SK-N-SH (cell line): ENCODE results near the gene EXOC3L1. TPM values are rescaled to one million over a fixed set of nuclear protein-coding genes. Genes with fewer than 3 reads are reported as not detected.

Source experiments
- CTCF ChIA-PET: fragments of 300-600, 350-600 bp; formaldehyde crosslinking; extraction: SDS; loops from one replicate; lab custom pipeline; 2021; lab: Yijun Ruan, JAX
- POLR2A ChIA-PET: fragments of 350-600 bp; sonication (Branson Sonifier 250); formaldehyde crosslinking; extraction: SDS; loops from one replicate; lab custom pipeline; 2020; ENCODE audit warnings: antibody characterized with exemption, inconsistent platforms; lab: Yijun Ruan, JAX
- DNase-seq: peaks from one replicate; pipeline ENCODE4 v3.0.0; 2012
- H2AFZ ChIP-seq: fragments of 200-600 bp; sonication (generic); 2 replicates; pipeline ENCODE4 v1.8.1; 2016; ENCODE audit warnings: antibody characterized with exemption, mild to moderate bottlenecking, low read depth
- H3F3A ChIP-seq: fragments of 200-600 bp; sonication (generic); replicated peaks from 2 replicates; pipeline ENCODE3; 2016; ENCODE audit warnings: antibody characterized with exemption, mild to moderate bottlenecking; ENCODE audit not compliant: insufficient read depth
- H3K27ac ChIP-seq, 2 experiments: fragments of 200-500 bp in 1 of 2; fragments of 200-600 bp in 1 of 2; sonication (Bioruptor generic) in 1 of 2; sonication (generic), shearing (Covaris generic) in 1 of 2; 2 replicates each; pipeline versions ENCODE4 v1.5.1 to v1.6.1; 2014 to 2016; ENCODE audit warnings: low read depth in 2 of 2, inconsistent platforms in 1 of 2, low read length in 1 of 2, mild to moderate bottlenecking in 1 of 2, mixed read lengths in 1 of 2
- H3K27me3 ChIP-seq: fragments of 200-600 bp; sonication (generic), shearing (Covaris generic); 2 replicates; pipeline ENCODE4 v1.6.1; 2016; ENCODE audit warnings: mixed run types; ENCODE audit not compliant: insufficient read depth
- H3K36me3 ChIP-seq, 2 experiments: fragments of 200-500 bp in 1 of 2; fragments of 200-600 bp in 1 of 2; sonication (Bioruptor generic) in 1 of 2; sonication (generic) in 1 of 2; replicated peaks in 1 of 2; 2 replicates each; pipeline versions ENCODE3 to v1.5.1; 2014 to 2016; ENCODE audit warnings: low read length in 1 of 2, mild to moderate bottlenecking in 1 of 2; ENCODE audit not compliant: insufficient read depth in 2 of 2, control insufficient read depth in 1 of 2
- H3K4me1 ChIP-seq, 2 experiments: fragments of 200-500 bp in 1 of 2; fragments of 200-600 bp in 1 of 2; sonication (Bioruptor generic) in 1 of 2; sonication (generic), shearing (Covaris generic) in 1 of 2; 2 replicates each; pipeline versions ENCODE4 v1.5.1 to v1.6.1; 2014 to 2016; ENCODE audit warnings: low read depth in 1 of 2, low read length in 1 of 2, mixed run types in 1 of 2; ENCODE audit not compliant: insufficient read depth in 2 of 2, control insufficient read depth in 1 of 2
- H3K4me2 ChIP-seq: fragments of 200-600 bp; sonication (generic), shearing (Covaris generic); 2 replicates; pipeline ENCODE4 v1.6.1; 2017; ENCODE audit warnings: mixed run types
- H3K4me3 ChIP-seq, 2 experiments: fragments of 200-500 bp in 1 of 2; fragments of 200-600 bp in 1 of 2; sonication (Bioruptor generic) in 1 of 2; sonication (generic), shearing (Covaris generic) in 1 of 2; 2 replicates each; pipeline versions ENCODE4 v1.5.1 to v1.8.1; 2014 to 2016; ENCODE audit warnings: low read depth in 2 of 2, inconsistent platforms in 1 of 2, low read length in 1 of 2, mild to moderate bottlenecking in 1 of 2, mixed read lengths in 1 of 2, moderate library complexity in 1 of 2
- H3K79me2 ChIP-seq: fragments of 200-600 bp; sonication (generic); 2 replicates; pipeline ENCODE4 v1.8.1; 2017; ENCODE audit warnings: mild to moderate bottlenecking; ENCODE audit not compliant: insufficient read depth
- H3K9ac ChIP-seq: fragments of 200-600 bp; sonication (generic); 2 replicates; pipeline ENCODE4 v1.6.1; 2017; ENCODE audit warnings: mixed run types
- H3K9me2 ChIP-seq: fragments of 200-600 bp; sonication (generic); 2 replicates; pipeline ENCODE4 v1.6.1; 2017; ENCODE audit warnings: mixed run types
- H3K9me3 ChIP-seq: fragments of 200-600 bp; sonication (generic); 2 replicates; pipeline ENCODE4 v1.6.1; 2017; ENCODE audit warnings: mixed run types, mild to moderate bottlenecking, moderate library complexity
- H4K20me1 ChIP-seq: fragments of 200-600 bp; sonication (generic); 2 replicates; pipeline ENCODE4 v1.6.1; 2017; ENCODE audit warnings: mild to moderate bottlenecking, mixed run types; ENCODE audit not compliant: insufficient read depth
- ELF1 ChIP-seq: IDR thresholded peaks from 2 replicates; pipeline ENCODE4 v1.4.0; 2012
- FOXJ3 ChIP-seq: sonication (generic); formaldehyde crosslinking; IDR thresholded peaks from 2 replicates; pipeline ENCODE4 v1.5.1; 2020; ENCODE audit warnings: mild to moderate bottlenecking, missing genetic modification reagents
- FOXM1 ChIP-seq: IDR thresholded peaks from 2 replicates; pipeline ENCODE4 v1.4.0; 2012; ENCODE audit warnings: low read depth, mild to moderate bottlenecking
- IRF3 ChIP-seq: fragments of 150-350 bp; IDR thresholded peaks from 2 replicates; pipeline ENCODE4 v1.6.1; 2016; ENCODE audit warnings: mild to moderate bottlenecking, low read depth, low read length
- MEF2A ChIP-seq: IDR thresholded peaks from 2 replicates; pipeline ENCODE4 v1.4.0; 2012; ENCODE audit warnings: low read depth, borderline replicate concordance
- MXI1 ChIP-seq: IDR thresholded peaks from 2 replicates; pipeline ENCODE4 v1.6.1; 2012; ENCODE audit warnings: mild to moderate bottlenecking, low read depth, low read length, improper control_type of control experiment
- NFIC ChIP-seq: IDR thresholded peaks from 2 replicates; pipeline ENCODE4 v1.4.0; 2012; ENCODE audit warnings: borderline replicate concordance
- RXRA ChIP-seq: IDR thresholded peaks from 2 replicates; pipeline ENCODE4 v1.4.0; 2012; ENCODE audit warnings: low read depth, mild to moderate bottlenecking, borderline replicate concordance
- TAF1 ChIP-seq: IDR thresholded peaks from 2 replicates; pipeline ENCODE4 v1.6.1; 2012; ENCODE audit warnings: low read depth, mild to moderate bottlenecking, low read length, moderate library complexity, borderline replicate concordance
- YY1 ChIP-seq: IDR thresholded peaks from 2 replicates; pipeline ENCODE4 v1.4.0; 2012; ENCODE audit warnings: low read depth, mild to moderate bottlenecking
- WGBS: methylation state at CpG from one replicate; pipeline ENCODE4 v1.1.6; 2017; ENCODE audit warnings: low lambda C conversion rate; 5-methylcytosine and 5-hydroxymethylcytosine counted together
- polyA plus RNA-seq, 3 experiments: library from polyadenylated mRNA; depleted of rRNA; stranded (reverse); fragments of >200 nt; gene quantifications; 2 replicates each; pipeline ENCODE4 v1.2.3, GENCODE V29; 2012

The EXOC3L1 gene
- polyA plus RNA-seq, 1 of the 3 experiments (the other 2 are of a cell fraction), result 0.46 TPM

DNA sequence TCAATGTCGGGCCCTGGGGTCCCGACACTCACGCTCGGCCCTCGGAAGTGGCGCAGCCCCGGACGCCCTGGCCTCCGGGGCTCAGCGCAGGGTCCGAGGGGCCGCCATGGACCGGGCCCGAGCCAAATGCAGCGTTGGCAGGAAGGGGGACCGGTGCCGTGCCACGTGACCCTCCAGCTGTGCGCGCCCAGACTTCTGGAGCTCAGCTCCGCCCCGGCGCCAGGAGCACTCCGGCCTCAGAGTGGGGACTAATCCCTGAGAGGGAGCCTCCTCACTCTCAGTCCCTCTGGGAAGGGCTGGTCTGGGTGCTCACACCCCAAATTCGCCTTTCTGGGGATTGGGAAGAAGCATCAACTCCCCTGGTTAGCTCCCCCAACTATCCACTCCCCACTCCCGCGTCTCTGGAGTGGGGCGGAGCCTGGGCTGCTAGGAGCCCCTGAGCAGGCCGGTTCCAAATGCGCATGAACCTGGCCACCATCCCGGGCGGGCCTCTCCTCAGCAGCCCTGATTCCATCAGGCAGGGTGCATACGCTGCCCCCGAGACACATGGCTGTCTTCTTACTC, 39.0 kb downstream of the EXOC3L1 start, which contains the start of gene B3GNT9 (continued):
- TF ChIP-seq IRF3 (no peak), YY1 (peak; percentile 63), ELF1 (no peak), MXI1 (peak; percentile 36; the same call in 1 of the 2 replicates), FOXJ3 (CRISPR knock-in tag) (no peak), FOXM1 (no peak), TAF1 (no peak), NFIC (no peak), MEF2A (no peak)
- TF ChIP-seq, all 33 proteins: peak for 10

DNA sequence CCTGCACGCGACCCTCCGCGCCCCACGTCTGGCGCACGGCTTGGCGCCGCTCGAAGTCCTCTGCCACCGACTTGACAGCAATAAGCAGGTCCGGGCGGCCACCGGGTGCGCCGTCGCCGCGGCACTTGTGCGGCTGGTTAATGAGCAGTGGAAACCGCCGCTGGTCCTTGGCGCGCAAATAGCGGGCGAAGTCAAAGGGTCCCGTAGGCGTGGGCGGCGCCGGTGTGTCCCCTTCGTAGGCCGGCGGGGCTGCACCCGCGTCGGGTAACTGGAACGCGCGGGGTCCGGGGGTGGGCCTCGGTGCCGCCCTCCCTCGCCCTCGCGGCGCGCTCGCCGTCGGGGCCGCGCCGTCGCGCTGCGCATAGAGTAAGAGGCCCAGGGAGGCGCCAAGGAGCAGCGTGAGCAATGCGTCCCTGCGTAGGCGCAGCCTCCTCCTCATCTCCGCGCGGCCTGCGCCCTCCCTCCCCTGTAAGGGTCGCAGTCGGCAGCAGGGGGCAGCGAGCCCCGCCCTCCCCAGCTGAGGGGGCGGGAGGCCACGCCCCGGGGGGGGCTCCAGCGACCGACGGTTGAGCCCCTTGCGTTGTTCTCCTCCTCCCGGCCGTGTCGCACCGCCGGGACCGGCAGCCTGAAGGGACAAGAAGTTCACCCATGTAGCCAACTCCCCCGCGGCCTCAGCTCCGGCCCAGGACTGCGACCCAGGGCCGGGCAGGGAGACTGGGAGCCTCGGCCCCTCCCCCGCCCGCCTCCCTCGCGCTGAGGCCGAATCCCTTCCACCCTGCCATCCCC, 39.7 kb downstream of the EXOC3L1 start:
- H3K36me3 ChIP-seq, result peaks cover 10 to 39% of the 10 kb centered on the region in 2 experiments
- TF ChIP-seq IRF3 (no peak), FOXJ3 (CRISPR knock-in tag) (0 out of 2 replicates have a peak, but pooled peaks have one; percentile 9), RXRA (no peak), FOXM1 (no peak)
- H3K4me1 ChIP-seq, result peaks cover 0 to 8% of the 10 kb centered on the region in 2 experiments; a peak in 1 of 4 replicates
- H3K4me2 ChIP-seq, result peak overlapping the region; percentile 73; the same call in 1 of the 2 replicates
- peak overlapping the region; percentile 26 to 90 for H3K27ac ChIP-seq
- ChIA-PET CTCF (interaction anchor here (0.7 to 14.2 kb wide), 13 partner anchors 10 to 249 kb away, joined by 3 to 470 read pairs (median 4); partner anchors contain the start of genes CBFB, CES3, FBXL8 and TRADD), POLR2A (interaction anchor here (0.7 to 1.8 kb wide), 6 partner anchors 9 to 132 kb away, joined by 3 to 8 read pairs (median 4); partner anchors contain the start of gene CBFB)
- no peaks in the 10 kb centered on the region for H3K9me3 ChIP-seq
- H2AFZ ChIP-seq, result peak overlapping the region; percentile 43; the same call in 1 of the 2 replicates
- peaks cover 8% of the 10 kb centered on the region for H3F3A ChIP-seq
- no peaks in the 10 kb centered on the region for H3K27me3 ChIP-seq
- no CpG with 5 or more reads among the region's 94 CpGs for WGBS
- H3K9me2 ChIP-seq, result no peaks in the 10 kb centered on the region
- peak overlapping the region; percentile 54 to 66; a peak in 3 of 4 replicates for H3K4me3 ChIP-seq
- H3K9ac ChIP-seq, result peak overlapping the region; percentile 52; the same call in 1 of the 2 replicates
- peaks cover 4% of the 10 kb centered on the region for H4K20me1 ChIP-seq
- H3K79me2 ChIP-seq, result no peaks in the 10 kb centered on the region
- peak; percentile 97 for DNase-seq
